ENCODE measurements around the gene BEND6. TPM values are rescaled to one million over a fixed set of nuclear protein-coding genes. Genes with fewer than 3 reads are reported as not detected.

Gene BEND6
- polyA plus RNA-seq, 1 donor (not counting 4 experiments of a cell fraction or from before 2014, with no cell fraction given) = 1.0 TPM

DNA sequence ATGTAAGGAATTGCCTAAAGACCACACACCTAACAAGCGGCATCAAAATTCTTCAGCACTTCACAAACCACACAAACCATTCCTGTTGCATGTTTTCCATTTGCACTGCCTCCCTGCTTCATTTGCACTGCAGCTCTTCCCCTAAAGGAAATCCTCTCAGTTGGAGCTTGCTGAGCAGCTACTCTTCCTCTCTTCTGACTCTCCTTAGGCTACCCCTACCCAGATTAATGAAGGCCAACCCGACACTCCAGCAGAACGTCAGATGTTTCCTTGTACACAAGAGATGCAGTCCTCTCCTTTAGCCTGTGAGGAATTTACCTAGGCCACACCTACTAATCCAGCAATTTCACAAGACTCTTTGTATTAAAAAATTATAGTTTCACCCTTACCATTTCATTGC, 8.1 kb downstream of the BEND6 start:
- no peaks in the 10 kb centered on the region for H3K9me1 ChIP-seq (ENCODE audit: control insufficient read depth, extremely low read depth, insufficient read depth, low read length)
- no peak overlapping the region for H3K27ac ChIP-seq (ENCODE audit: control insufficient read depth, insufficient read depth, low read length)
- no peaks in the 10 kb centered on the region for H4K20me1 ChIP-seq (ENCODE audit: control insufficient read depth, extremely low read depth, insufficient read depth, low read length)
- no peak overlapping the region for H3K4me2 ChIP-seq (ENCODE audit: control insufficient read depth, extremely low read depth, insufficient read depth, low read depth, low read length)
- no peak overlapping the region for H2AFZ ChIP-seq (ENCODE audit: control insufficient read depth, low read length)
- H3K36me3 ChIP-seq (ENCODE audit: control insufficient read depth in 2 of 2, extremely low read depth in 1 of 2, insufficient read depth in 2 of 2, low read length in 2 of 2) = no peaks in the 10 kb centered on the region
- H3K79me2 ChIP-seq (ENCODE audit: control insufficient read depth, insufficient read depth, low read length) = no peaks in the 10 kb centered on the region
- no peaks in the 10 kb centered on the region for H3K27me3 ChIP-seq (ENCODE audit: control insufficient read depth, extremely low read depth, insufficient read depth, low read length)
- dilution Hi-C loops (cut with MboI; ENCODE audit: extremely low pct_ligation_motif_present, low sequenced_read_pairs) = no loop called here
- no peak for DNase-seq (ENCODE audit: low read depth, low spot score)
- no peak for TF ChIP-seq EZH2 (IDR thresholded peaks at IDR 0.05; ENCODE audit: low read length)
- TF ChIP-seq, protein P1, sequence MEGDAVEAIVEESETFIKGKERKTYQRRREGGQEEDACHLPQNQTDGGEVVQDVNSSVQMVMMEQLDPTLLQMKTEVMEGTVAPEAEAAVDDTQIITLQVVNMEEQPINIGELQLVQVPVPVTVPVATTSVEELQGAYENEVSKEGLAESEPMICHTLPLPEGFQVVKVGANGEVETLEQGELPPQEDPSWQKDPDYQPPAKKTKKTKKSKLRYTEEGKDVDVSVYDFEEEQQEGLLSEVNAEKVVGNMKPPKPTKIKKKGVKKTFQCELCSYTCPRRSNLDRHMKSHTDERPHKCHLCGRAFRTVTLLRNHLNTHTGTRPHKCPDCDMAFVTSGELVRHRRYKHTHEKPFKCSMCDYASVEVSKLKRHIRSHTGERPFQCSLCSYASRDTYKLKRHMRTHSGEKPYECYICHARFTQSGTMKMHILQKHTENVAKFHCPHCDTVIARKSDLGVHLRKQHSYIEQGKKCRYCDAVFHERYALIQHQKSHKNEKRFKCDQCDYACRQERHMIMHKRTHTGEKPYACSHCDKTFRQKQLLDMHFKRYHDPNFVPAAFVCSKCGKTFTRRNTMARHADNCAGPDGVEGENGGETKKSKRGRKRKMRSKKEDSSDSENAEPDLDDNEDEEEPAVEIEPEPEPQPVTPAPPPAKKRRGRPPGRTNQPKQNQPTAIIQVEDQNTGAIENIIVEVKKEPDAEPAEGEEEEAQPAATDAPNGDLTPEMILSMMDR (optimal IDR thresholded peaks at IDR 0.05 in 1 of 3, IDR thresholded peaks at IDR 0.05 in 1 of 3, conservative IDR thresholded peaks at IDR 0.05 in 1 of 3; ENCODE audit: extremely low read depth in 1 of 3, insufficient read depth in 2 of 3, low read length in 3 of 3) = no peak
- FAIRE-seq = no peak
- no peak overlapping the region for H3K9ac ChIP-seq (ENCODE audit: control insufficient read depth, extremely low read depth, insufficient read depth, low read length)
- peaks cover 25% of the 10 kb centered on the region for H3K4me1 ChIP-seq (ENCODE audit: control insufficient read depth, extremely low read depth, insufficient read depth, low read length)
- no peaks in the 10 kb centered on the region for H3K9me3 ChIP-seq (ENCODE audit: control insufficient read depth, low read depth, low read length)
- no peak overlapping the region for H3K4me3 ChIP-seq (ENCODE audit: control insufficient read depth in 2 of 3, extremely low read depth in 1 of 3, insufficient read depth in 2 of 3, low read depth in 1 of 3, low read length in 3 of 3)

DNA sequence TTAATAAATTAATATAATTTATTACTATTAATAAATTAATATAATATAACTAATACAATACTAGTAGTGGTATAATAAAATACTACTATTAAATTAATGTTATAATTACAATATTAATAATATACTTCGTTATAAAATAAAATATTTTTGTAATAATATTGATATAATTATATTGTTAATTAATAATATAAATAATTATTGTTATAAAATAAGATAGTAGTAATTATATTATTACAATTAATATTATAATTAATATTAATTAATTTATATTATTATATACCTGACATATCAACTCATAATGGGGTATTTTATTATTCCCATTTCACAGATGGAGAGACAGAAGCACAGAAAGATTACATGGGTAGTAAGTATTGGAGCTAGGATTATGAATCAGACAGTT, 8.9 kb downstream of the BEND6 start:
- DNase-seq (ENCODE audit: low read depth, low spot score) (no peak), FAIRE-seq (no peak)
- H3K9me1 ChIP-seq (ENCODE audit: control insufficient read depth, extremely low read depth, insufficient read depth, low read length) = no peaks in the 10 kb centered on the region
- no peak overlapping the region for H2AFZ ChIP-seq (ENCODE audit: control insufficient read depth, low read length)
- no peaks in the 10 kb centered on the region for H3K27me3 ChIP-seq (ENCODE audit: control insufficient read depth, extremely low read depth, insufficient read depth, low read length)
- H3K9me3 ChIP-seq (ENCODE audit: control insufficient read depth, low read depth, low read length) = no peaks in the 10 kb centered on the region
- H3K4me1 ChIP-seq (ENCODE audit: control insufficient read depth, extremely low read depth, insufficient read depth, low read length) = peaks cover 25% of the 10 kb centered on the region
- H3K36me3 ChIP-seq (ENCODE audit: control insufficient read depth in 2 of 2, extremely low read depth in 1 of 2, insufficient read depth in 2 of 2, low read length in 2 of 2) = no peaks in the 10 kb centered on the region
- dilution Hi-C loops (cut with MboI; ENCODE audit: extremely low pct_ligation_motif_present, low sequenced_read_pairs) = no loop called here
- H3K4me3 ChIP-seq (ENCODE audit: control insufficient read depth in 2 of 3, extremely low read depth in 1 of 3, insufficient read depth in 2 of 3, low read depth in 1 of 3, low read length in 3 of 3) = no peak overlapping the region
- no peak overlapping the region for H3K27ac ChIP-seq (ENCODE audit: control insufficient read depth, insufficient read depth, low read length)
- TF ChIP-seq, protein P1 (optimal IDR thresholded peaks at IDR 0.05 in 1 of 3, IDR thresholded peaks at IDR 0.05 in 1 of 3, conservative IDR thresholded peaks at IDR 0.05 in 1 of 3; ENCODE audit: extremely low read depth in 1 of 3, insufficient read depth in 2 of 3, low read length in 3 of 3) = no peak
- no peak for TF ChIP-seq EZH2 (IDR thresholded peaks at IDR 0.05; ENCODE audit: low read length)
- H3K79me2 ChIP-seq (ENCODE audit: control insufficient read depth, insufficient read depth, low read length) = no peaks in the 10 kb centered on the region
- no peak overlapping the region for H3K4me2 ChIP-seq (ENCODE audit: control insufficient read depth, extremely low read depth, insufficient read depth, low read depth, low read length)
- H4K20me1 ChIP-seq (ENCODE audit: control insufficient read depth, extremely low read depth, insufficient read depth, low read length) = no peaks in the 10 kb centered on the region
- H3K9ac ChIP-seq (ENCODE audit: control insufficient read depth, extremely low read depth, insufficient read depth, low read length) = no peak overlapping the region

Measured in keratinocyte (primary cell).